ENCODE results near the gene HOXA7.

Gene HOXA7

GRCh38 chr7:27116031-27116961 is 40.2 kb downstream of the HOXA7 start:
- H3K4me3 ChIP-seq (ENCODE audit: low read depth, low read length): no peak overlapping the region
- no peak for DNase-seq (ENCODE audit: low read depth)
- TF ChIP-seq, protein P1, sequence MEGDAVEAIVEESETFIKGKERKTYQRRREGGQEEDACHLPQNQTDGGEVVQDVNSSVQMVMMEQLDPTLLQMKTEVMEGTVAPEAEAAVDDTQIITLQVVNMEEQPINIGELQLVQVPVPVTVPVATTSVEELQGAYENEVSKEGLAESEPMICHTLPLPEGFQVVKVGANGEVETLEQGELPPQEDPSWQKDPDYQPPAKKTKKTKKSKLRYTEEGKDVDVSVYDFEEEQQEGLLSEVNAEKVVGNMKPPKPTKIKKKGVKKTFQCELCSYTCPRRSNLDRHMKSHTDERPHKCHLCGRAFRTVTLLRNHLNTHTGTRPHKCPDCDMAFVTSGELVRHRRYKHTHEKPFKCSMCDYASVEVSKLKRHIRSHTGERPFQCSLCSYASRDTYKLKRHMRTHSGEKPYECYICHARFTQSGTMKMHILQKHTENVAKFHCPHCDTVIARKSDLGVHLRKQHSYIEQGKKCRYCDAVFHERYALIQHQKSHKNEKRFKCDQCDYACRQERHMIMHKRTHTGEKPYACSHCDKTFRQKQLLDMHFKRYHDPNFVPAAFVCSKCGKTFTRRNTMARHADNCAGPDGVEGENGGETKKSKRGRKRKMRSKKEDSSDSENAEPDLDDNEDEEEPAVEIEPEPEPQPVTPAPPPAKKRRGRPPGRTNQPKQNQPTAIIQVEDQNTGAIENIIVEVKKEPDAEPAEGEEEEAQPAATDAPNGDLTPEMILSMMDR (IDR thresholded peaks at IDR 0.05; ENCODE audit: insufficient read depth, low read depth, low read length, missing control alignments): no peak

- DNase-seq (ENCODE audit: low read depth): no peak
- no peak overlapping the region for H3K4me3 ChIP-seq (ENCODE audit: low read depth, low read length)
- TF ChIP-seq, protein P1 (IDR thresholded peaks at IDR 0.05; ENCODE audit: insufficient read depth, low read depth, low read length, missing control alignments): no peak
These were observed 41.1 kb downstream of the HOXA7 start for GRCh38 chr7:27115221-27116026.

- DNase-seq (ENCODE audit: low read depth): no peak
- no peak overlapping the region for H3K4me3 ChIP-seq (ENCODE audit: low read depth, low read length)
- TF ChIP-seq, protein P1 (IDR thresholded peaks at IDR 0.05; ENCODE audit: insufficient read depth, low read depth, low read length, missing control alignments): no peak
These were observed 41.6 kb downstream of the HOXA7 start for GRCh38 chr7:27114881-27115220.

DNA sequence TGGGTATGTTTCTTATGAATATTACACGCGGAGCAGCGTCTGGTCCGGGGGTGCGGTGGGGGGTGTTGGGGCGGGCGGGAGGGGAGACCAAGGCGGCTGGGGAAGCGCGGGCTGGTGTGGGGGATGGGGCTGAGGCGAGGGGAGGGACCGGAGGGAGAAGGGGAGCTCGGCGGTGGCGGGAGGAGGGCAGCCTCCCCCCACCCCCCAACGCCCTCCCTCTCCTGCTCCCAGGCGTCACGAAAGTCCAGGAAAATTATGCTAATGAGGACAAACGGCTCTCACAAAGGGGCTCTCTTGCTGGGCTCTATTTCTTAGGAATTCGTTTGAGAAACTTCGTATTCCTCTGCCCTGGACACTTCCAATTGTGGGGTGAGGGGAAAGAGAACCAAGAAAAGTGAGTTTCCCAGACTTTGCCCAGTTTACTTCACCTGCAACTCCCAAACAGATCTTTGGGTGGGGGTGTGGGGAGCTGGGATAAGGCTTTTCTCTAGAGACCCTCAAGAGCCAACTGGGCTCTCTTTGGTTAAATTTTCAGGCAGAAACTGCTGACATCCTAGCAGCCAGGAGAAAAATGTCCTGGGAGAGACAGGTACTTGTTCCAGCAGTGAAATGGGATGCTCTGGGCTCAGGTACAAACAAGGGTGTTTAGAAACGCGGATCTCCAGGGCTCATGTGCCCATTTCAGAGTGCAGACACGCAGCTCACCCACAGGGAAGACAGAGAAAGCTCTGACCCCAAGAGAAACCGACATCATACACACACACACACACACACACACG is 42.3 kb downstream of the HOXA7 start:
- TF ChIP-seq, protein P1 (IDR thresholded peaks at IDR 0.05; ENCODE audit: insufficient read depth, low read depth, low read length, missing control alignments): no peak
- H3K4me3 ChIP-seq (ENCODE audit: low read depth, low read length): no peak overlapping the region
- no peak for DNase-seq (ENCODE audit: low read depth)

- no peak overlapping the region for H3K4me3 ChIP-seq (ENCODE audit: low read depth, low read length)
- TF ChIP-seq, protein P1 (IDR thresholded peaks at IDR 0.05; ENCODE audit: insufficient read depth, low read depth, low read length, missing control alignments): no peak
These were observed 43.2 kb downstream of the HOXA7 start for GRCh38 chr7:27112955-27113949.

More at GRCh38 chr7:27112955-27113949, 43.2 kb downstream of the HOXA7 start:
- no peak for DNase-seq (ENCODE audit: low read depth)

Measured in GM12865 (cell line).